Fibroblast of skin of abdomen (primary cell): ENCODE data around the gene C1QL4.
A peak's percentile ranks its signal among the peaks of the same experiment; 100 is the strongest.
"Not testable (repeated sequence)": the region's sequence is repeated elsewhere in the genome, so short reads cannot be mapped to it uniquely, and the experiment has no call there.

Experiments
- DNase-seq: peaks from one replicate; pipeline ENCODE4 v3.0.0-alpha.2; 2013

C1QL4 gene

DNA sequence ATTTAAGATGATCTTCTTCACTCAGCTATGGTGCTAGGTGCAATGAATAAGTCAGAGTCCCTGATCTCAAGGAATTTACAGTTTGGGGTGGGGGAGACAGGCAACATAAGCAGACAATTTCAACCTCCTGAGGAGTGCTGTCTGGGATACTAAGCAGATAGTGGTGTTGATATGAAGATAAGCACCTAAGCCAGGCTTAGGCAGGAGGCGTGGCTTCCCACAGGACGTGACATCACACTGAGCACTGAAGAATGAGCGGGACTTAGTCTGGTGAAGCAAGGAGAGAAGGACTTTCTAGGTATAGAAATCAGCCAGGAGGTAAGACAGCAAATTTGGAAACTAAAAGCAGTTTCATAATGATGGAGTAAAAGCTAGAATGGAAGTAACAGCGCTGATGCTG is 35.2 kb downstream of the C1QL4 start:
- no peak for DNase-seq

DNA sequence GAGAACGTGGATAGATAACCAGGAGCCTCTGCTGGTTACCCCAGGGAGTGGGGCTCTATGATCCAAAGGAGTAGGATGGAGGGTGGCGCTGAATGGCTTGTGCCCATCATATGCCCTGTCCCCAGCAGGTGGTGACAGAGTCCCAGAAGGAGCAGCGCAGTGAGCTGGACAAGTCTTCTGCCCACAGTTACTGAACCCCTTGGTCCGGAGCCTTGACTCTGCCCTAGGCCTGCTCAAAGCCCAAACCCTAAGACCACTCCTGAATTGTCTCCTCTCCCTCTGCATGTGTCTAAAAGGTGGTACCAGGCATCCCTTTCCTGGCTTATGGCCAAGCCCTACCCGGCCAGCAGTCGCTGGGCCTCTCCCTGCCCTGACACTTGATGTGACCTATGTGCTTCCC is 38.8 kb downstream of the C1QL4 start:
- DNase-seq, result no peak

DNA sequence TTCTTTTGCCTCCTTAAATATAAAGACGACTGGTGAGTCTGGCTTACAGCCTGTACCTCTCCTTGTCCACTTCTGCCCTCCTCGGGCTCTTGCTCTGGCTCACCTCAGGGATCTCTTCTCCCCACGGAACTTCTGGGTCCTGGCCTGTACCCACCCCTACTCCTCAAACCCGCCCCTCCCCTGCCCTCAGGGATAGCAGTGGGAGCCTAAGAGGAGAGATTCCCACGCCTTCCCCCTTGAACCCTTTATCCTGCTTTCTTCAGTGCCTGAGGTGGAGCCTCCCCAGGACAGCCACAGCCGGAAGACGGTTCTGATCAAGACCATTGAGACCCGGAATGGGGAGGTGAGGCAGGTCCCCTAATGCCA is 39.3 kb downstream of the C1QL4 start:
- no peak for DNase-seq

DNA sequence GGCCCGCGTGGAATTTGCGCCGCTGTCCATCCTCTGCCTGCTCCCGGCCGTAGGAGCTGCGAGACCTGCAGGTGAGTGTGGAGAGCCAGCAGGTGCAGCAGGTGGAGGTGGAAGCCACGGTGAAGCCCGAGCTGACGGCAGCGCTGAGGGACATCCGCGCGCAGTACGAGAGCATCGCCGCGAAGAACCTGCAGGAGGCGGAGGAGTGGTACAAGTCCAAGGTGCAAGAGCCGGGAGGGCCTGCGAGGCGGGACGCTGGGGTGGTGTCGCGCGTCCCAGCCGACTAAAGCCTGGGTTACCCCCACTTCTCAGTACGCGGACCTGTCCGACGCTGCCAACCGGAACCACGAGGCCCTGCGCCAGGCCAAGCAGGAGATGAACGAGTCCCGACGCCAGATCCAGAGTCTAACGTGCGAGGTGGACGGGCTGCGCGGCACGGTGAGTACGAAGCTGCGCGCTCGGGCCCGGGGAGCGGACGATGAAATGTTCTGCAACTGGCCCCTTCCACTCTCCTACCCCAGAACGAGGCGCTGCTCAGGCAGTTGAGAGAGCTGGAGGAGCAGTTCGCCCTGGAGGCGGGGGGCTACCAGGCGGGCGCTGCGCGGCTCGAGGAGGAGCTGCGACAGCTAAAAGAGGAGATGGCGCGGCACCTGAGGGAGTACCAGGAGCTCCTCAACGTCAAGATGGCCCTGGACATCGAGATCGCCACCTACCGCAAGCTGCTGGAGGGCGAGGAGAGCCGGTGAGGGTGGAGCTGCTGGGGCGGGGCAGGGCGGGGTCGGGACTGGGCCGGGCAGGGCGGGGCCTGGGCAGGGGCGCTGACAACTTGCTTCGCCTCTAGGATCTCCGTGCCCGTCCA is 39.9 kb downstream of the C1QL4 start:
- no peak for DNase-seq

DNA sequence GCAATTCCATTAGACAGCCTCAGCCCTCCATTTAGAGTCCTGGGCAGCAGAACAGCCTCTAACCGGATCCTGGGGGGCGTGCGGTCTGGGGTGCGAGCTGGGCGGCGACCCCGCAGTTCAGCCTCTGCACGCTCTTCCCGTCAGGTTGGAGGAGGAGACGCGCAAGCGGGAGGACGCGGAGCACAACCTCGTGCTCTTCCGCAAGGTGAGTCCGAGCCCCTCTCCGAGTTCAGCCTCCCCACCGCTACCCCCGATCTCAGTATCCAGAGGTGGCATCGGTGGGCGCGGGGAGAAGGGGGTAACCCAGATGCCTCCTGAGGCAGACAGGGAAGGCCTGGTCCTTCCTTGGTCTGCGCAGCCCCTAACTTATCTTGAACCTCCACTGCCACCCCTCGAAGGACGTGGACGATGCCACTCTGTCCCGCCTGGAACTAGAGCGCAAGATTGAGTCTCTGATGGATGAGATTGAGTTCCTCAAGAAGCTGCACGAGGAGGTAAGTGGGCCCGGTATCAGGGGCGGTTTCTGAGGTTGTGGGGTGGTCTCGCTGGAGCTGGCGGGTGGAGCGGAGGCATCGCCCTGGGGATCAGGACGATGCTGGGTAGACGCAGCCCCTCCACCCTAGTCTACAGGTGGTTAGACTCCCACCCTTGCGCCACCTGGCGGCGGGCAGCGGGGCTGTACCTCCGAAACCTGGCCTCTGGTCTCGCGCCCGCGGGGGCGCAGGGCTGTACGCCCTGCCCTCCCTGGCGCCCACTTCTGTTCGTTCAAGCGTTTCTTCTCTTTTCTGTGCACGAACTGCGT is 40.8 kb downstream of the C1QL4 start:
- no peak for DNase-seq

DNA sequence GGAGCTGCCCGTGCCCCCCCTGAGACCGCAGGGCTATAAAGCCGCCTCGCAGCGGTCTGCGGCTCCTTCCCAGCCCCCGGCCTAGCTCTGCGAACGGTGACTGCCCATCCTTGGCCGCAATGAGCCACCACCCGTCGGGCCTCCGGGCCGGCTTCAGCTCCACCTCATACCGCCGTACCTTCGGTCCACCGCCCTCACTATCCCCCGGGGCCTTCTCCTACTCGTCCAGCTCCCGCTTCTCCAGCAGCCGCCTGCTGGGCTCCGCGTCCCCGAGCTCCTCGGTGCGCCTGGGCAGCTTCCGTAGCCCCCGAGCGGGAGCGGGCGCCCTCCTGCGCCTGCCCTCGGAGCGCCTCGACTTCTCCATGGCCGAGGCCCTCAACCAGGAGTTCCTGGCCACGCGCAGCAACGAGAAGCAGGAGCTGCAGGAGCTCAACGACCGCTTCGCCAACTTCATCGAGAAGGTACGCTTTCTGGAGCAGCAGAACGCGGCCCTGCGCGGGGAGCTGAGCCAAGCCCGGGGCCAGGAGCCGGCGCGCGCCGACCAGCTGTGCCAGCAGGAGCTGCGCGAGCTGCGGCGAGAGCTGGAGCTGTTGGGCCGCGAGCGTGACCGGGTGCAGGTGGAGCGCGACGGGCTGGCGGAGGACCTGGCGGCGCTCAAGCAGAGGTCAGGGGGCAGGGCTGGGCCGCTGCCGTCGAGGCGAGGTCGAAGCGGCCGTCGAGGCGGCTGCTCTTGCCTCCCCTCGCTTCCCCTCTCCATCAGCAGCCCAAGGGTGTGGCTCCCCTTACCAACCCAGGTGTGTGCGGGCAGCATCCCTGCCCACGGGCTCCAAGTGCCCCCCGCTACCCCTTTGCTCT is 41.7 kb downstream of the C1QL4 start, which contains the start of gene PRPH:
Gene PRPH, plus strand, starts transcription at position 66 of the 855 bp plus-strand sequence. Its CDS starts 54 bp downstream, at position 120.
- no peak for DNase-seq

DNA sequence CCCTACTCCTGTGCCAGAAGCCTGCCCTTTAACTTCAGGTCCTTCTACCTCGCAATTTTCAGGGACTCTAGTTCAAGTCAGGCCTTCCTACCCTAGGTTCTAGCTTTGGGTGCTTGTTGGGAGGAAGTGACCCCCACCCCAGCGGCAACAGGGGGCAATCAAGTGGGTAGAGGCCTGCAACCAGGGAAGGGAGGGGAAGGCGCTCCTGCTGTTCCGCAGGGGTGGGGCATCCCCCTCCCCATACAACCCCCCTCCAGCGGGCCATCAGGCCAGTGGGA is 42.2 kb downstream of the C1QL4 start:
- DNase-seq, result no peak

DNA sequence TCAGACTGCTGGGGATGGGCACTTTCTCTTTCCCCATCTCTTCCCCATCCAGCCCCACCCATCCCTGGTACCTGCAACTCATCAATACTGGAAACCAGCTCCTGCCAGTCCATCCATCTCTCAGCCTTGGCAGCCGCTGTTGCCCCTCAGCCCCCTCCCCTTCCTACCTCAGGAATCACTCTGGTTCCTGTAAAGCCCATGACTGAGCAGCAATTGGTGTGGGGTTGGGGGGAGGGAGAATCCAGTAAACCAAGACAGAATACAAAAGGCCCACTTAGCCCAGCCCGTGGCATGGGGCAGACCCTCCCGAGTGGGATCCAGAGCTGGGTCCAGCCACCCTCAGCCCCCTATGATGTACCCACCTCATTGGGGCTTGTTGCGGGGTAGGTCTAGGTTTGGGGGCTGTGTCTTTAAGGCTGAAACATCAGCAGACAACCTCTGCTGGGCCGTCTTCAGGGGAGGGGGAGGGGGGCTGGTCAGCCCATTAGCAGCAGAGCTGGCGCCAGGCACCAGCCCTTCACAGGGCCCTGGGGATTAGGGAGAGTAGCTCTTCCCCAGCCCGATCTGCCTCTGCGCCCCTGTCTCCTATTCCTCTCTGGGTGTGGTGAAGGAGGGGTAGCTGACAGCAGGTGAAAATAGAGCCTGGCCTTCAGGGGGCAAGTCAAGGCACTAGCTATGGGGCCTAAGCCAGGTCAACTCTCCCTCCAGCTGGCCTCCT is 42.7 kb downstream of the C1QL4 start:
- DNase-seq, result no peak

DNA sequence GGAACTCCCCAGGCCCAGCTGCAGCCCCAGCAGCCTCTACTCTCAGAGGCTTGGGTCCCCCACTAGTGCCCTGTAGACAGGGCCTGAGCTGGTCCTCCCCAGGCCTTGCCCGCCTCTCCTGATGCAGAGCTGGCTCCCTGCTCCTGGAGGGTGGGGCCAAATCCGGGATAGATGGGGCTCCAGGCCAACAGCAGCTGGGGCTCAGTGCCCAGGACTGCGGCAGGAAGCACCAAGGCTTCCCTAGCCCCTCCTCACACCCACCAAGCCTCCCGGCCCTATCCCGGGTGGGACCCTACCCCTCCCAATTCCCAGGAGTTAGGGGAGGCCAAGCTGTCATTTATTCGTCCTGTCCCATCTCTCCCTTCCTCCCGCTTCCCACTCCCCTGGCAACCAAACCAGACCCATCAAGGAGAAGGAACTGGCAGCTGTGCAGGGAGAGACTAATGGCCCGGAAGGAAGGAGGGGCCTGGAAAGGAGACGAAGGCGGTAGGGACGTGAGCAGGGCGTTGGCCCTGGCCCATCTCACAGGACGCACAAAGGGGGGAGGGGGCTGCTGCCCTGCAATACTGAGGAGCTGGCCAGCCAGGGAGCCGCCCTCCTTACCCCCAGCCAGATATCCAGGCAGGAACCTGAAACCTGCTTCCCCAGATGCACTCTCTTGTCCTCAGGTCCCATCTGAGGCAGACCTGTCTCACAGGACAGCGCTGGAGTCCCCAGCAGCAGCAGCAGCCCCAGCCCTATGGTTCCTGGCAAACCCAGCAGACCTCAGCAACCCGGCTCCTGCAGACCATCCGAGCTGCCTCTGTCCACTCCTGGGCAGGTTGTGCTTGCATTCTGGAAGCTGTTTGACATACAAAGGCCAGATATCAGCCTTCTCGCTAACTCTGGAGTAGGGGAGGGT is 43.7 kb downstream of the C1QL4 start:
- DNase-seq, result no peak

DNA sequence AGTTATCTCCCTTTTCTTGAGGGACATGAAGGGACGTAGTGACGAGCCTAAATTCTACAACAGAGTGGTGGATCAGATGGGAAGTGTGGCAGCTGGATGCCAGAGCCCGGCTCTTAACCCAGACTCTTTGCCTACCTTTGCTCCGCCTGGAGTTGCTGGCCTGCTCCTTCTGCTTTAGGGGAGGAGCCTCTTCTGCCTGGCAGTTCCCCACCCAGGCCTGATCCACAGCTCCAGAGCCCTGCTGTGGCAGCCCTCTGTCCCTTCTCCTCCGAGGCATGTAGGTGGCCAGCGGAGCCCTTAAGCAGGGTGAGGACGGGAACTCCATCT is 44.3 kb downstream of the C1QL4 start:
- DNase-seq, result no peak

DNA sequence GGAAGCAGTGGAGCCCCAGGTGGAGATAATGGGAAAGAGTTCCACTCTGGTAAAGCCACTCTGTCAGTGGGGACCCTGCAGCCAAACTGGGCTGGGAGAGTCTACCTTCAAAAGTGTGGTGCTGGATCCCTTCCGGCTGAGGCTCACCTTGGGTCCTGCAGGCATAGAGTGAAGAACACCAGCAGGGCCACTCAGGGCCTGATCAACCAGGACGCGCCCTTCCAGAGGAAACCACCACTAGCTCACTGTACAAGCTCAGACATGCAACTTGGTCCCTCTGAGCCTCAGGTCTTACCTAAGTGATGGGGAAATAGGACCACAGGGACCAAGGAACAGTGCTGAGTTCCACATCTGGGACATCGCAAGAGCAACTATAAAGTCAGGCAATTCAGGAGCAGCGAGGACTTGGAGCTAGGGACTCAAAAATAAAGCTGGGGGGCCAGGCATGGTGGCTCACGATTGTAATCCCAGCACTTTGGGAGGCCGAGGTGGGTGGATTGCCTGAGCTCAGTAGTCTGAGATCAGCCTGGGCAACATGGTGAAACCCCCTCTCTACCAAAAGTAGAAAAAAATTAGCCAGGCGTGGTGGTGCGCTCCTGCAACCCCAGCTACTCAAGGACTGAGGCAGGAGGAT is 47.9 kb downstream of the C1QL4 start:
- no peak for DNase-seq

DNA sequence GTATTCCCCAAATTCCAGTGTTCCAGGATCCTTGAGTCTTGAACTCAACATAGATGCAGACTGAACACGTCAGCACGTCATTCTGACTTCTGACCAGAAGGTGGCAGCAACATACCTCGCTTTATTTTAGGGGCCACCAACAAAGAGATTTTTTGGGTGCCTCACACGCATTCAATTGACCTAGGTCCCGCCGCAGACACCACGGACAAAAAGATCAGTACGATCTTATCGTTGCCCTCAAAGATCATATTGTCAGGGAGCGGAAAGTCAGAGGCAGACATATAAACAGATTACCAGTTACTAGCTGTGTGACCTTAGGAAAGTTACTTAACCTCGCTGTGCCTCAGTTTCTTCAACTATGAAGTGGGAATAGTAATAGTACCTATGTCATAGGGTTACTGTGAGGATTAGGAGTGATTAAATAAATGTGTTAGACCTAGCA is 48.6 kb downstream of the C1QL4 start:
- peak; percentile 46 for DNase-seq

DNA sequence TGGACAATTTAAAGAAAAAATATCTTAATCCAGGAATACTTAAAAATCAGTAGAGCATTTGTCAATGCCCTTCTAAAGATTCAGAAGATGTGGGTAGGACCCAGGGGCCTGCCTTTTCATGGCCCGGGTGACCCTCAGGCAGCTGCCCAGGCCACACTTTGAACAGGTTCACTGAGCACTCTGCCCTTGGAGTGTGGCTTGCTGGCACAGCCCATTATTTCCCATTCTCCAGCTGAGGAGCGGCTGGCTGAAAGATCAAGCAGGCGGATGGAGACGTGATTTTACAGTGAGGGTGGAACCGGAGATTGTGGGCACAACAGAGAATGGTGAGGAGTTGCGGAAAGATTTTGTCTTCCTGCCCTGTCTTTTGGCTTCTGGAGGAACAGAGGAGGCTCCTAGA is 49.1 kb downstream of the C1QL4 start:
- DNase-seq, result no peak

DNA sequence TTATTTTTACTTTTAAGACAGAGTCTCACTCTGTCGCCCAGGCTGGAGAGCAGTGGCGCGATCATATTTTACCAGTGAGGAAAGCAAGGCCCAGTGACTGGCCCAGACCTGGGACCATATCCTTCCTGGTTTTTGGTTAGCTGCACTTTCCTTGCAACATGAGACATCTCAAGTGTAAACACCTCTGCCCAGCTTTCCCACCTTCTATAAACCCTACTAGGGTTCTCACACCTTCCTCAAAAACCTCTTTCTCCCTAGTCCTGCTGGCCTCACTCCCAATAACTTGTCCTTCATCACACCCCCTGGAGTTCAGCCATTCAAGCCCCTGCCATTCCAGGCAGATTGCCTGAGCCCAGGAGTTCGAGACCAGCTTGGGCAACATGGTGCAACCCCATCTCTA is 52.3 kb downstream of the C1QL4 start:
- DNase-seq, result no peak

DNA sequence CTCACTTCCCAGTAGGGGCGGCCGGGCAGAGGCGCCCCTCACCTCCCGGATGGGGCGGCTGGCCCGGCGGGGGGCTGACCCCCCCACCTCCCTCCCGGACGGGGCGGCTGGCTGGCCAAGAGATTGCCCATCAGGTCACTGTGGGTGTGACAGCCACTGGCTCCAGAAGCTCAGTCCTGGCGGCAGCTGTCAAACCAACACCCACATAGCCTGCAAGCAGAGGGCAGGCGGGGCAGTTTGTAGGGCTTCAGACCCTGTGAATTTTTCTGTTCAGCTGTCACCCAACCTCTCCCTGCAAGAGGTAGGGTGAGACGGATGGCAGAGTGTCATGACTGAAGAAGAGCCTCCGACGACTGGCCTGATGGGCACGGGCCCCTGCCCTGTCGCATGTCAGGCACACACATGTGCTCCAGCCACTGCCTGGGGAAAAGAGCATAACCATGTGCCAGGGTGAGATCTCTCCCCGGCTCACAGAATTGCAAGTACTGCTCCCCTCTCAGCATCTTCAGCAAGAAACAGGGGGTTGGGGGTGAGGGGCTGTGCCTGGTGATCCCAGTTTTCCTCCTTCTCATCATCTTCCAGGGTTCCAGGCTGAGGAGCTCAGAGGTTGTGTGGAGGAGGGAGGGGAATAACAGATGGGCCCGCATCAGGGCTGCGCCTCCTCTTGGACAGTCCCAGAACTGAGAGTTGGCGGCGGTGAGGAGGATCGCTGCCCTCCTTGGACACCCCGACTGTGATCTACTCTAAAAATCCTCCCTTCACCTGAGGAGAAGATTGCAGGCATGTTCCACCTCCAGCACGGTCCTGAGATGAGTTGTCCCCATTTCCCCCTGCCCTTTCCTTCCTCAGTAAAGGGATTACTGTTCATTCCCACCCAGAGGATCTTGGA is 53.2 kb downstream of the C1QL4 start:
- no peak for DNase-seq

DNA sequence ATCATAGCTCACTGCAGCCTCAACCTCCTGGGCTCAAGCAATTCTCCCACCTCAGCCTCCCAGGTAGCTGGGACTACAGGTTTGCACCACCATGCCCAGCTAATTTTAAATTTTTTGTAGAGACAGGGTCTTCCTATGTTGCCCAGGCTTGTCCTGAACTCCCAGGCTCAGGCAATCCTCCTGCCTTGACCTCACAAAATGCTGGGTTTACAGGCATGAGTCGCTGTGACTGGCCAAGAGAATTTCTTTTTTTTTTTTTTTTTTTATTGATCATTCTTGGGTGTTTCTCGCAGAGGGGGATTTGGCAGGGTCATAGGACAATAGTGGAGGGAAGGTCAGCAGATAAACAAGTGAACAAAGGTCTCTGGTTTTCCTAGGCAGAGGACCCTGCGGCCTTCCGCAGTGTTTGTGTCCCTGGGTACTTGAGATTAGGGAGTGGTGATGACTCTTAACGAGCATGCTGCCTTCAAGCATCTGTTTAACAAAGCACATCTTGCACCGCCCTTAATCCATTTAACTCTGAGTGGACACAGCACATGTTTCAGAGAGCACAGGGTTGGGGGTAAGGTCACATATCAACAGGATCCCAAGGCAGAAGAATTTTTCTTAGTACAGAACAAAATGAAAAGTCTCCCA is 54.1 kb downstream of the C1QL4 start:
- not testable (repeated sequence) for DNase-seq
